ENCODE results near the gene AGPAT1.

DNA sequence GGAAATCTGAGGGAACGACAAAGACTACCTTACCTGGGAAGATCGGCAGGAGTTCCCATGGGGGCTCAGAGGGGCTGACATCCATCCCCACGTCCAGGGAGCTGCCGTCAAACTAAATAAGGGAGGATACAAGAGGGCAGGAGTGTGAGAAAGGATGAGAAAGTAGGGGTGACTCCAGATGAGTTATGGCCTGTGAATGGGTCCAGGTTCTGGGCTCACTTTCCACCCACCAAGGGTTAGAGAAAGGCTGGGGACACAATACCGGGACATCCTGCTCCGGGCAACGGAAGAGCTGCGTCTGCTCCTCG, 48.5 kb downstream of the AGPAT1 start:
- TF ChIP-seq TAF1 (IDR thresholded peaks at IDR 0.05; ENCODE audit: borderline replicate concordance, low read depth, low read length) (no peak), POLR2A (IDR thresholded peaks at IDR 0.05; ENCODE audit: low read depth, low read length) (no peak)

Data from GM12892 (cell line).